Measurements from ENCODE around the gene EVX2. TPM values are rescaled to one million over a fixed set of nuclear protein-coding genes. Genes with fewer than 3 reads are reported as not detected.

The EVX2 gene
- total and polyA plus RNA-seq, 8 donors, result not detected

GRCh38 chr2:176099159-176099727 lies 15.5 kb upstream of the EVX2 start:
- Histone ChIP-seq H3K4me3 (no peak overlapping the region), H3K9me3 (peaks cover 0 to 3% (median 0%) of the 10 kb centered on the region in 4 donors), H3K4me1 (peaks cover 25 to 54% (median 35%) of the 10 kb centered on the region in 4 donors), H3K27ac (no peak overlapping the region), H3K36me3 (no peaks in the 10 kb centered on the region), H3K27me3 (peaks cover 62 to 100% (median 100%) of the 10 kb centered on the region in 3 donors)
- no peak for TF ChIP-seq POLR2AphosphoS5 (IDR thresholded peaks at IDR 0.05)
- TF ChIP-seq POLR2A (IDR thresholded peaks at IDR 0.05), result no peak
- TF ChIP-seq CTCF (IDR thresholded peaks at IDR 0.05), result no peak
- TF ChIP-seq EP300 (IDR thresholded peaks at IDR 0.05), result no peak
- intact Hi-C loops (cut with DNase I; ENCODE audit: low total_unique reads), result loop anchor here (5.0 kb wide), 1 partner anchor 412 kb away; no protein-coding TSS in a partner anchor
- 6 to 8% (median 7%) methylated on average over 28 to 30 of the region's 30 CpGs for WGBS, 5 donors
- peak in 1 of 2 donors; percentile 18 for DNase-seq

DNA sequence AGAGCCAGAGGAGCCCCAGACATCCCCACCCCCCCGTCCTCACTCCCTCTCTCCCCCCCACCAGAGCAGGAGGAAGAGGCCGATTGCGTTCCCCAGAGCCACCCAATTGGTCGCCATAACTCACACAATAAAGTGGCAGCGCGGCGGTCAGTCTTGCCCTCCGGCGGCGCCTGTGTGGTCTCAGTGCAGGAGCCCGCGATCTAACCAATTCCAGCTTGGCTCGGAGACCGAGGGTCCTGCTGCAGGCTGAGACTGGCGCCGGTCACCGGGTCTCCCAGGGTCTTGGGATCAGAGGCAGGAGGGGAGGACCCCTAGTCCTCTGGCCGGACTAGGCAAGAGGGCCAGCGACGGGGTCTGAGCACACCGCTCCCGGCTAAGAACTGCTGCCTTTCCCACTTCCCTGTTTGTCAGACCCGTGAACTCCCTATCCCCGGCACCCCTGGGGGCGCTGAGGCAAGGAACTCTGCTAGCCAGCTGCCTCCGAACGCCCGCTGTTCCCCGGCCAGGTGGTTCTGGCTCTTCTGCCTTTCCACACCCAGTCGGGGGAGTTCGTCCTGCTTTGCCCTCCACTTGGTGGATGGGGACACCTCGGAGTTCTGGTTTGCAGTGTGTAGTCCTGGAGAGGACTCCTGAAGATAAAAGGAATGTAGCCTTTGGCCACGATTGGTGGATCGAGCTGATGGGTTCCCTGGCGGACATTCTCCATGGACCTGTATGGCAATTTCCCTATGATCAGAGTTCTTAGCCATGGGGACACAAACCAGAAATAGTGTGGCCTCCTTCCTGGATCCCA lies 14.8 kb upstream of the EVX2 start:
- WGBS, 5 donors, result 4 to 8% (median 5%) methylated on average over 17 to 35 of the region's 35 CpGs
- Histone ChIP-seq H3K4me1 (peaks cover 22 to 52% (median 34%) of the 10 kb centered on the region in 4 donors), H3K27ac (no peak overlapping the region), H3K36me3 (no peaks in the 10 kb centered on the region), H3K9me3 (peaks cover 0 to 3% (median 1%) of the 10 kb centered on the region in 4 donors), H3K4me3 (no peak overlapping the region), H3K27me3 (peaks cover 64 to 100% (median 100%) of the 10 kb centered on the region in 3 donors)
- intact Hi-C loops (cut with DNase I; ENCODE audit: low total_unique reads), result loop anchor here (5.0 kb wide), 1 partner anchor 411 kb away; no protein-coding TSS in a partner anchor
- TF ChIP-seq CTCF (IDR thresholded peaks at IDR 0.05) (no peak), POLR2A (IDR thresholded peaks at IDR 0.05) (no peak), EP300 (IDR thresholded peaks at IDR 0.05) (no peak), POLR2AphosphoS5 (IDR thresholded peaks at IDR 0.05) (no peak)
- peak in 1 of 2 donors; percentile 24 for DNase-seq

DNA sequence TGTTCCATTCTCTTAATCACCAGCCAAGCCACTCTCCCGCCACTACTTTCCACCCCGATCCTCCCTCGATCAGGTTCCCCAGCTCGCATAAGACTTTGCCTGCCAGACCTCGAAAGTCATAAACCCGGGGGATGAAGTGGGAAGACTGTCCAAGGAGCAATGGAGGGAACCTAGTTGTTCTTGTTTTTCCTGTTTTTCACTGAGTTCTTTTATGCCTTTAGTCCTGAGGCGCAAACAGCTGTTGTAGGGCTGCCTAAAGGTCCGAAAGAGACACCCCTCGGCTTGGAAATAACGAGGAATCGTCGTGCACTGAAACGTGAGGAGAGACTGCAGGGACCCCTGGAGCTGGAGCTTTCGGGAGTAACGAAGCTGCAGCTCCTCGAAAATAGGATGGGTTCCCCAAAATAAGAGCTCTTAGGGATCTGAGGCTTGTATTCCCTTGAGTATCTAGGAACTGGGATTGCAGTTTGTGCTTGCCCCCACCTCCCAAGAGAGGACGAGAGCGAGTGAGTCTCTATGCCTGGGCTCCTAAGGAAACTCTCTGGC lies 14.1 kb upstream of the EVX2 start:
- DNase-seq, result no peak
- Histone ChIP-seq H3K9me3 (peaks cover 0 to 8% (median 2%) of the 10 kb centered on the region in 4 donors), H3K27ac (no peak overlapping the region), H3K4me1 (peaks cover 27 to 59% (median 40%) of the 10 kb centered on the region in 4 donors), H3K4me3 (peak overlapping the region in 2 of 4 donors; percentile 48 to 59), H3K36me3 (no peaks in the 10 kb centered on the region), H3K27me3 (peaks cover 67 to 100% (median 100%) of the 10 kb centered on the region in 3 donors)
- intact Hi-C loops (cut with DNase I; ENCODE audit: low total_unique reads), result loop anchor here (5.0 kb wide), 1 partner anchor 411 kb away; no protein-coding TSS in a partner anchor
- TF ChIP-seq POLR2AphosphoS5 (IDR thresholded peaks at IDR 0.05) (no peak), EP300 (IDR thresholded peaks at IDR 0.05) (no peak), CTCF (IDR thresholded peaks at IDR 0.05) (no peak), POLR2A (IDR thresholded peaks at IDR 0.05) (no peak)
- WGBS, 5 donors, result 2 to 6% (median 3%) methylated on average over 16 to 18 of the region's 18 CpGs

Data from stomach (tissue), 9 donors.